DND-41 (cell line): Measurements from ENCODE around the gene OLA1.

Source experiments
- CTCF ChIP-seq: IDR thresholded peaks from 2 replicates; pipeline ENCODE4 v1.5.1; 2012; ENCODE audit warnings: borderline replicate concordance, low read length, moderate library complexity, mild to moderate bottlenecking; ENCODE audit not compliant: poor library complexity, severe bottlenecking; ENCODE audit errors: extremely low read depth
- EZH2 ChIP-seq: IDR thresholded peaks from 3 replicates; pipeline ENCODE4 v1.6.1; 2012; ENCODE audit warnings: borderline replicate concordance, low read depth, mild to moderate bottlenecking, moderate library complexity, low read length, inconsistent platforms; ENCODE audit not compliant: severe bottlenecking

DNA sequence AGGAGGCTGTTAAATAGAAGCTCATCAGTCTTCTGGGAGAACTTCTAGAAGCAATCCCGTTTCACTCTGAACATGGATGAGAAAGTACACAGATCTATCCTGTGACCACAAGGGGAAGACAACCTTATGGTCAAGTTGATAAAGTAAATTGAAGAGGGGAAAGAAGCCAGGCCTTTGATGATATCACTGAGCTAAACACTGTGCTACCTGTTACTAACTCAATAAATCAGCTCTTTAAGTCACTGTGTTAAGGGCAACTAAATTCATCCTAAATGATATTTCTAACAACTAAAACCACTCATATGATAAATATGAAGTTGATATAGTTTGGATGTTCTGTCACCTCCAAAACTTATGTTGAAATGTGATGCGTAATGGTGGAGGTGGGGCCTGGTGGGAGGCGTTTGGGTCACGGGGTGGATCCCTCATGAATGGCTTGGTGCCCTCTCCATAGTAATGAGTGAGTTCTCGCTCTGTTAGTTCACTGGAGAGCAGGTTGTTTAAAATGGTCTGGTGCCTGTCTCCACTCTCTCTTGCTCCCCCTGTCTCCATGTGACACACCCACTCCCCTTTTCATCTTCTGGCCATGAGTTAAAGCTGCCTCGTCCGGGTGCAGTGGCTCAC is 23.6 kb downstream of the OLA1 start:
- TF ChIP-seq CTCF (no peak), EZH2 (no peak)
